Measurements from ENCODE around the gene PDE4D. TPM values are rescaled to one million over a fixed set of nuclear protein-coding genes. Genes with fewer than 3 reads are reported as not detected.

Gene PDE4D
- total RNA-seq, 5 donors from 2014 or later (not counting 1 experiment from before 2014, with no cell fraction given) = 45.1 to 136 (median 64.9) TPM

- 95% methylated on average over 4 of the region's 6 CpGs for WGBS (ENCODE audit: insufficient coverage)
- H3K27ac Mint-ChIP-seq = no peak overlapping the region
- Histone ChIP-seq H3K9me3 (no peaks in the 10 kb centered on the region), H3K4me3 (ENCODE audit: control insufficient read depth in 1 of 2, extremely low read depth in 1 of 2, low read length in 1 of 2) (no peak overlapping the region), H3K4me1 (ENCODE audit: control insufficient read depth in 1 of 2, extremely low read depth in 1 of 2, insufficient read depth in 2 of 2, low read length in 2 of 2) (no peaks in the 10 kb centered on the region), H3K36me3 (ENCODE audit: control insufficient read depth in 2 of 2, extremely low read depth in 1 of 2, insufficient read depth in 1 of 2, low read length in 1 of 2) (no peaks in the 10 kb centered on the region), H3K27me3 (replicated peaks in 1 of 2; ENCODE audit: control insufficient read depth in 2 of 2, extremely low read depth in 1 of 2, insufficient read depth in 2 of 2, low read length in 1 of 2) (no peaks in the 10 kb centered on the region), H3K27ac (ENCODE audit: low read length) (no peak overlapping the region)
- CTCF ChIA-PET = no interaction called here
- H3K9me3 Mint-ChIP-seq = peaks cover 0 to 7% (median 0%) of the 10 kb centered on the region in 3 donors
- POLR2A ChIA-PET = no interaction called here
- no peaks in the 10 kb centered on the region for H3K36me3 Mint-ChIP-seq
- H3K4me1 Mint-ChIP-seq = no peaks in the 10 kb centered on the region
- ATAC-seq (replicated peaks in 1 of 4) = no peak
- H3K27me3 Mint-ChIP-seq = no peaks in the 10 kb centered on the region
- no peak overlapping the region for H3K4me3 Mint-ChIP-seq
- DNase-seq = no peak
Observed at GRCh38 chr5:59537961-59538749, 355.4 kb downstream of the PDE4D start.

GRCh38 chr5:59536875-59537274 lies 356.7 kb downstream of the PDE4D start:
- WGBS (ENCODE audit: insufficient coverage) = no CpG with 5 or more reads among the region's 2 CpGs
- H3K9me3 Mint-ChIP-seq = peaks cover 0 to 7% (median 0%) of the 10 kb centered on the region in 3 donors
- ATAC-seq (replicated peaks in 1 of 4) (no peak), DNase-seq (no peak)
- POLR2A ChIA-PET = interaction anchor here in 1 of 2 donors (0.5 to 0.7 kb wide), 2 partner anchors 9 to 361 kb away, joined by 4 read pairs; no protein-coding TSS in a partner anchor
- CTCF ChIA-PET = no interaction called here
- H3K4me3 ChIP-seq (ENCODE audit: control insufficient read depth in 1 of 2, extremely low read depth in 1 of 2, low read length in 1 of 2) = no peak overlapping the region
- H3K27me3 ChIP-seq (replicated peaks in 1 of 2; ENCODE audit: control insufficient read depth in 2 of 2, extremely low read depth in 1 of 2, insufficient read depth in 2 of 2, low read length in 1 of 2) = no peaks in the 10 kb centered on the region
- no peaks in the 10 kb centered on the region for H3K9me3 ChIP-seq
- no peak overlapping the region for H3K27ac ChIP-seq (ENCODE audit: low read length)
- no peaks in the 10 kb centered on the region for H3K4me1 Mint-ChIP-seq
- no peaks in the 10 kb centered on the region for H3K4me1 ChIP-seq (ENCODE audit: control insufficient read depth in 1 of 2, extremely low read depth in 1 of 2, insufficient read depth in 2 of 2, low read length in 2 of 2)
- no peaks in the 10 kb centered on the region for H3K36me3 ChIP-seq (ENCODE audit: control insufficient read depth in 2 of 2, extremely low read depth in 1 of 2, insufficient read depth in 1 of 2, low read length in 1 of 2)
- H3K36me3 Mint-ChIP-seq = no peaks in the 10 kb centered on the region
- no peak overlapping the region for H3K27ac Mint-ChIP-seq
- H3K4me3 Mint-ChIP-seq = no peak overlapping the region
- H3K27me3 Mint-ChIP-seq = no peaks in the 10 kb centered on the region

- Mint-ChIP-seq H3K36me3 (no peaks in the 10 kb centered on the region), H3K9me3 (peaks cover 0 to 7% (median 0%) of the 10 kb centered on the region in 3 donors), H3K4me3 (no peak overlapping the region), H3K4me1 (no peaks in the 10 kb centered on the region), H3K27me3 (no peaks in the 10 kb centered on the region), H3K27ac (no peak overlapping the region)
- CTCF ChIA-PET = no interaction called here
- DNase-seq (no peak), ATAC-seq (replicated peaks in 1 of 4) (no peak)
- no peaks in the 10 kb centered on the region for H3K27me3 ChIP-seq (replicated peaks in 1 of 2; ENCODE audit: control insufficient read depth in 2 of 2, extremely low read depth in 1 of 2, insufficient read depth in 2 of 2, low read length in 1 of 2)
- no peak overlapping the region for H3K4me3 ChIP-seq (ENCODE audit: control insufficient read depth in 1 of 2, extremely low read depth in 1 of 2, low read length in 1 of 2)
- no peaks in the 10 kb centered on the region for H3K9me3 ChIP-seq
- POLR2A ChIA-PET = no interaction called here
- no peaks in the 10 kb centered on the region for H3K36me3 ChIP-seq (ENCODE audit: control insufficient read depth in 2 of 2, extremely low read depth in 1 of 2, insufficient read depth in 1 of 2, low read length in 1 of 2)
- no CpG with 5 or more reads among the region's 2 CpGs for WGBS (ENCODE audit: insufficient coverage)
- H3K4me1 ChIP-seq (ENCODE audit: control insufficient read depth in 1 of 2, extremely low read depth in 1 of 2, insufficient read depth in 2 of 2, low read length in 2 of 2) = no peaks in the 10 kb centered on the region
- H3K27ac ChIP-seq (ENCODE audit: low read length) = no peak overlapping the region
Observed at GRCh38 chr5:59535561-59535960, 358.0 kb downstream of the PDE4D start.

GRCh38 chr5:59533730-59534108 lies 359.8 kb downstream of the PDE4D start:
- H3K27ac Mint-ChIP-seq = no peak overlapping the region
- H3K4me1 Mint-ChIP-seq = no peaks in the 10 kb centered on the region
- no peak overlapping the region for H3K4me3 ChIP-seq (ENCODE audit: control insufficient read depth in 1 of 2, extremely low read depth in 1 of 2, low read length in 1 of 2)
- H3K36me3 ChIP-seq (ENCODE audit: control insufficient read depth in 2 of 2, extremely low read depth in 1 of 2, insufficient read depth in 1 of 2, low read length in 1 of 2) = no peaks in the 10 kb centered on the region
- peaks cover 0 to 5% (median 0%) of the 10 kb centered on the region in 3 donors for H3K9me3 Mint-ChIP-seq
- DNase-seq = no peak
- H3K27ac ChIP-seq (ENCODE audit: low read length) = no peak overlapping the region
- H3K4me3 Mint-ChIP-seq = no peak overlapping the region
- POLR2A ChIA-PET = no interaction called here
- H3K4me1 ChIP-seq (ENCODE audit: control insufficient read depth in 1 of 2, extremely low read depth in 1 of 2, insufficient read depth in 2 of 2, low read length in 2 of 2) = no peaks in the 10 kb centered on the region
- no peaks in the 10 kb centered on the region for H3K27me3 ChIP-seq (replicated peaks in 1 of 2; ENCODE audit: control insufficient read depth in 2 of 2, extremely low read depth in 1 of 2, insufficient read depth in 2 of 2, low read length in 1 of 2)
- no peak for ATAC-seq (replicated peaks in 1 of 4)
- H3K27me3 Mint-ChIP-seq = no peaks in the 10 kb centered on the region
- no peaks in the 10 kb centered on the region for H3K36me3 Mint-ChIP-seq
- H3K9me3 ChIP-seq = no peaks in the 10 kb centered on the region
- CTCF ChIA-PET = no interaction called here

GRCh38 chr5:59532979-59533729 lies 360.4 kb downstream of the PDE4D start:
- no peaks in the 10 kb centered on the region for H3K4me1 Mint-ChIP-seq
- H3K27ac Mint-ChIP-seq = no peak overlapping the region
- no peaks in the 10 kb centered on the region for H3K9me3 Mint-ChIP-seq
- no CpG with 5 or more reads among the region's 1 CpG for WGBS (ENCODE audit: insufficient coverage)
- no peaks in the 10 kb centered on the region for H3K4me1 ChIP-seq (ENCODE audit: control insufficient read depth in 1 of 2, extremely low read depth in 1 of 2, insufficient read depth in 2 of 2, low read length in 2 of 2)
- no peak overlapping the region for H3K4me3 ChIP-seq (ENCODE audit: control insufficient read depth in 1 of 2, extremely low read depth in 1 of 2, low read length in 1 of 2)
- no peaks in the 10 kb centered on the region for H3K27me3 ChIP-seq (replicated peaks in 1 of 2; ENCODE audit: control insufficient read depth in 2 of 2, extremely low read depth in 1 of 2, insufficient read depth in 2 of 2, low read length in 1 of 2)
- no peaks in the 10 kb centered on the region for H3K9me3 ChIP-seq
- no peaks in the 10 kb centered on the region for H3K36me3 Mint-ChIP-seq
- CTCF ChIA-PET = interaction anchor here in 1 of 2 donors (1.6 kb wide), 1 partner anchor 13 kb away, joined by 3 read pairs; no protein-coding TSS in a partner anchor
- H3K4me3 Mint-ChIP-seq = no peak overlapping the region
- DNase-seq (no peak), ATAC-seq (replicated peaks in 1 of 4) (no peak)
- no peaks in the 10 kb centered on the region for H3K27me3 Mint-ChIP-seq
- POLR2A ChIA-PET = no interaction called here
- H3K27ac ChIP-seq (ENCODE audit: low read length) = no peak overlapping the region
- no peaks in the 10 kb centered on the region for H3K36me3 ChIP-seq (ENCODE audit: control insufficient read depth in 2 of 2, extremely low read depth in 1 of 2, insufficient read depth in 1 of 2, low read length in 1 of 2)

- Mint-ChIP-seq H3K4me3 (no peak overlapping the region), H3K36me3 (no peaks in the 10 kb centered on the region), H3K4me1 (no peaks in the 10 kb centered on the region), H3K27me3 (no peaks in the 10 kb centered on the region), H3K27ac (no peak overlapping the region), H3K9me3 (peaks cover 0 to 1% (median 0%) of the 10 kb centered on the region in 3 donors)
- ATAC-seq (replicated peaks in 1 of 4) (no peak), DNase-seq (no peak)
- 100% methylated on average over 1 of the region's 1 CpG for WGBS (ENCODE audit: insufficient coverage)
- Histone ChIP-seq H3K27me3 (replicated peaks in 1 of 2; ENCODE audit: control insufficient read depth in 2 of 2, extremely low read depth in 1 of 2, insufficient read depth in 2 of 2, low read length in 1 of 2) (no peaks in the 10 kb centered on the region), H3K27ac (ENCODE audit: low read length) (no peak overlapping the region), H3K36me3 (ENCODE audit: control insufficient read depth in 2 of 2, extremely low read depth in 1 of 2, insufficient read depth in 1 of 2, low read length in 1 of 2) (no peaks in the 10 kb centered on the region), H3K4me3 (ENCODE audit: control insufficient read depth in 1 of 2, extremely low read depth in 1 of 2, low read length in 1 of 2) (no peak overlapping the region), H3K4me1 (ENCODE audit: control insufficient read depth in 1 of 2, extremely low read depth in 1 of 2, insufficient read depth in 2 of 2, low read length in 2 of 2) (no peaks in the 10 kb centered on the region), H3K9me3 (no peaks in the 10 kb centered on the region)
- CTCF ChIA-PET = no interaction called here
- POLR2A ChIA-PET = no interaction called here
Observed at GRCh38 chr5:59529239-59529638, 364.3 kb downstream of the PDE4D start.
